Panc1 (cell line): ENCODE results near the gene SSH2.
"Not testable (repeated sequence)": the region's sequence is repeated elsewhere in the genome, so short reads cannot be mapped to it uniquely, and the experiment has no call there.

Source experiments
- CTCF ChIP-seq: fragments of 450-650 bp; IDR thresholded peaks from 2 replicates; pipeline ENCODE4 v1.5.1; 2017; ENCODE audit warnings: mild to moderate bottlenecking
- POLR2AphosphoS5 ChIP-seq: IDR thresholded peaks from 2 replicates; pipeline ENCODE4 v1.6.1; 2012; ENCODE audit warnings: mild to moderate bottlenecking, low read depth, low read length, moderate library complexity
- REST ChIP-seq, 2 experiments: IDR thresholded peaks; 2 replicates each; pipeline ENCODE4 v1.6.1; 2011 to 2012; ENCODE audit warnings: low read depth in 2 of 2, control low read depth in 1 of 2, low read length in 1 of 2, mild to moderate bottlenecking in 1 of 2, moderate library complexity in 1 of 2; ENCODE audit not compliant: insufficient read depth in 1 of 2
- SIN3A ChIP-seq: IDR thresholded peaks from 2 replicates; pipeline ENCODE4 v1.6.1; 2012; ENCODE audit warnings: low read depth, mild to moderate bottlenecking, low read length, moderate library complexity, borderline replicate concordance; ENCODE audit not compliant: insufficient read depth

- TF ChIP-seq CTCF; SIN3A; REST (IDR thresholded peaks at IDR 0.05; ENCODE audit: insufficient read depth in 1 of 2, low read depth in 2 of 2, low read length in 1 of 2); POLR2AphosphoS5: not testable (repeated sequence)
Observed at GRCh38 chr17:29874358-29874757, 55.7 kb downstream of the SSH2 start.
